ENCODE measurements around the gene DNAJC6. TPM values are rescaled to one million over a fixed set of nuclear protein-coding genes. Genes with fewer than 3 reads are reported as not detected.

DNAJC6 gene
- total RNA-seq, 2 experiments from 2014 or later, result 1.4 TPM

DNA sequence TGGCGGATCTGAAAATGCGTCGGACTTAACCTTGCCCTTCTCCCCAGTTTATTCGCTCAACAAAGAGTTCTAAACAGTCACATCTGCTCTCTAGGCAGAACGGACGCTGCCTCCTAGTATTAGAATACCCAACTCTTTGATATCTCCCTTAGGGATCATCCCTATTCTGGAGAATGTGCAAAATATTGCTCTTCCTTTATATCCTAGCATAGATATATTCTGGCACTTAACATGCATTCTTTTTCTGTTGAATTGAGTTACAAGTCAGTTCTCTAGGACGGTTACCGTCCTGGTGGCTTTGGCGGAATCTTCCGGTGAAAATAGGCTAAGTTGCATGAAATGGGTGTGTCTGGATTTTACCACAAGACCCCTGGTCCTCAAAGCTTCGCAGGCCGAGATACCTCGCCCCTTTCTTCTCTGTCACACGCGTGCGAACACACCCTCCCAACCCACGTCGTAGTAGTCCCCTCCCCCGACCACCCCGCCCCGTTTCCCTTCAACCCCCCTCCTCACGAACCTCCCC is 501 bp upstream of the DNAJC6 start:
- no peak for DNase-seq
- CTCF ChIA-PET, result no interaction called here
- no peaks in the 10 kb centered on the region for H3K9me3 Mint-ChIP-seq (ENCODE audit: insufficient read depth)

DNA sequence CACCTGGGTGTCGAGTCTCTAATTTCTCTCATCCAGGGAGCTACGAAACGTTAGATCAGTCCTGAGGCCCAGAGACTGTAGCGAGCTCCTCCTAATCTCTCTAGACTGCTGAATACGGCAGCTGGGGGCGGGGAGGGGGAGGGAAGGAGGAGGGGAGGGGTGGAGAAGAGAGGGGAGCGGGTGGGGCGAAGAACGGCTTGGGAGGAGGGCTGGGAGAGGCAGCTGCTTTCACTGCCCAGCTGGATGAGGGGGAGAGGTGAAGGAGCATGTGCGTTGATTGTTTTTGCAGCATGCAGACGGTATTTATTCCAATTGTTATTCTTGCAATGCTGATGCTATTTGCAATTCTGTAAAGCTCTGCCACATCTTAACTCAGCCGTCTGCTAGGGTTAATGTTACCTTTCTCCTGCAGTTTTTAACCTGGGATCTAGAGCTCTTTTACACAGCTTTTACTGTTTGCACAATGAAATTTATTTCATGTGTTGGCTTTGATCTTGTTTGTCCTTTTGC is 790 bp downstream of the DNAJC6 start:
- Mint-ChIP-seq H3K27ac (no peak overlapping the region), H3K27me3 (ENCODE audit: low read depth) (peaks cover 36% of the 10 kb centered on the region), H3K4me3 (no peak overlapping the region), H3K9me3 (ENCODE audit: insufficient read depth) (no peaks in the 10 kb centered on the region), H3K4me1 (ENCODE audit: low read depth) (peaks cover 5% of the 10 kb centered on the region), H3K36me3 (ENCODE audit: low read depth) (no peaks in the 10 kb centered on the region)
- DNase-seq, result no peak
- CTCF ChIA-PET, result no interaction called here
- POLR2A ChIA-PET, result no interaction called here
- no peak for ATAC-seq

More for the DNA sequence above, 501 bp upstream of the DNAJC6 start:
- POLR2A ChIA-PET, result interaction anchor here (0.7 kb wide), 1 partner anchor 804 kb away, joined by 3 read pairs; no protein-coding TSS in a partner anchor
- Mint-ChIP-seq H3K36me3 (ENCODE audit: low read depth) (no peaks in the 10 kb centered on the region), H3K4me3 (no peak overlapping the region), H3K27ac (no peak overlapping the region), H3K27me3 (ENCODE audit: low read depth) (peaks cover 37% of the 10 kb centered on the region), H3K4me1 (ENCODE audit: low read depth) (peaks cover 5% of the 10 kb centered on the region)
- no peak for ATAC-seq

DNA sequence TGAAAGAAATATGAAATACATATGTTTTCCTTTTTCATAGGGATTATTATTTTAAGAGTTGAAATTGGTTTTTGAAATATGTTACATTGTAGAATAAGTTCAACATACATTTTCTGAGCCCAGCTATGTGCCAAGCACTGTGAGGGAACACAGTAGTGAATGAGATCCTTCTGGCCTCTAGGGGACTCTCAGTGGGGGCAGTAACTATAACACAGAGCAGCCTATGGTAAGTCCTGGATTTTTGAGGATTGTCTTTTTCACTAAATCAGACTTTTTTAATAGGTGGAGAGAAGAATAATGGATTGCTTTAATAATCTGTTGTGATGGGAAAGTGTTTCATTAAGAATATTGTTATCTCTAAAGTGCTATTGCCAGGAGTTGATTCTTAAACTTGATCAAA is 2.4 kb downstream of the DNAJC6 start:
- no peak for DNase-seq
- H3K36me3 Mint-ChIP-seq (ENCODE audit: low read depth), result no peaks in the 10 kb centered on the region
- H3K27me3 Mint-ChIP-seq (ENCODE audit: low read depth), result peaks cover 32% of the 10 kb centered on the region
- no peaks in the 10 kb centered on the region for H3K9me3 Mint-ChIP-seq (ENCODE audit: insufficient read depth)
- peaks cover 5% of the 10 kb centered on the region for H3K4me1 Mint-ChIP-seq (ENCODE audit: low read depth)
- no peak for ATAC-seq
- ChIA-PET CTCF (no interaction called here), POLR2A (no interaction called here)
- H3K27ac Mint-ChIP-seq, result no peak overlapping the region
- no peak overlapping the region for H3K4me3 Mint-ChIP-seq

GRCh38 chr1:65316233-65316632 is 6.9 kb downstream of the DNAJC6 start:
- no peak for DNase-seq
- no peak overlapping the region for H3K27ac Mint-ChIP-seq
- peaks cover 4% of the 10 kb centered on the region for H3K27me3 Mint-ChIP-seq (ENCODE audit: low read depth)
- no peaks in the 10 kb centered on the region for H3K4me1 Mint-ChIP-seq (ENCODE audit: low read depth)
- no peaks in the 10 kb centered on the region for H3K9me3 Mint-ChIP-seq (ENCODE audit: insufficient read depth)
- POLR2A ChIA-PET, result no interaction called here
- H3K36me3 Mint-ChIP-seq (ENCODE audit: low read depth), result no peaks in the 10 kb centered on the region
- ATAC-seq, result no peak
- CTCF ChIA-PET, result no interaction called here
- H3K4me3 Mint-ChIP-seq, result no peak overlapping the region

GRCh38 chr1:65317866-65318653 is 8.7 kb downstream of the DNAJC6 start:
- DNase-seq (no peak), ATAC-seq (no peak)
- Mint-ChIP-seq H3K27me3 (ENCODE audit: low read depth) (no peaks in the 10 kb centered on the region), H3K36me3 (ENCODE audit: low read depth) (peaks cover under 1% of the 10 kb centered on the region), H3K4me1 (ENCODE audit: low read depth) (peaks cover 1% of the 10 kb centered on the region), H3K9me3 (ENCODE audit: insufficient read depth) (no peaks in the 10 kb centered on the region), H3K4me3 (no peak overlapping the region), H3K27ac (no peak overlapping the region)
- ChIA-PET CTCF (no interaction called here), POLR2A (no interaction called here)

- H3K4me3 Mint-ChIP-seq, result no peak overlapping the region
- H3K4me1 Mint-ChIP-seq (ENCODE audit: low read depth), result peaks cover 6% of the 10 kb centered on the region
- POLR2A ChIA-PET, result no interaction called here
- ATAC-seq (no peak), DNase-seq (no peak)
- H3K9me3 Mint-ChIP-seq (ENCODE audit: insufficient read depth), result no peaks in the 10 kb centered on the region
- H3K36me3 Mint-ChIP-seq (ENCODE audit: low read depth), result peaks cover 5% of the 10 kb centered on the region
- no peak overlapping the region for H3K27ac Mint-ChIP-seq
- CTCF ChIA-PET, result no interaction called here
- H3K27me3 Mint-ChIP-seq (ENCODE audit: low read depth), result no peaks in the 10 kb centered on the region
Measured at GRCh38 chr1:65319141-65319540, 9.8 kb downstream of the DNAJC6 start.

- DNase-seq (no peak), ATAC-seq (no peak)
- no peaks in the 10 kb centered on the region for H3K27me3 Mint-ChIP-seq (ENCODE audit: low read depth)
- no peak overlapping the region for H3K4me3 Mint-ChIP-seq
- no peaks in the 10 kb centered on the region for H3K9me3 Mint-ChIP-seq (ENCODE audit: insufficient read depth)
- CTCF ChIA-PET, result no interaction called here
- no peak overlapping the region for H3K27ac Mint-ChIP-seq
- H3K36me3 Mint-ChIP-seq (ENCODE audit: low read depth), result peaks cover 5% of the 10 kb centered on the region
- peaks cover 6% of the 10 kb centered on the region for H3K4me1 Mint-ChIP-seq (ENCODE audit: low read depth)
- POLR2A ChIA-PET, result no interaction called here
Measured at GRCh38 chr1:65319754-65320153, 10.4 kb downstream of the DNAJC6 start.

- POLR2A ChIA-PET, result no interaction called here
- H3K36me3 Mint-ChIP-seq (ENCODE audit: low read depth), result peaks cover 5% of the 10 kb centered on the region
- CTCF ChIA-PET, result no interaction called here
- H3K4me1 Mint-ChIP-seq (ENCODE audit: low read depth), result peaks cover 6% of the 10 kb centered on the region
- no peaks in the 10 kb centered on the region for H3K9me3 Mint-ChIP-seq (ENCODE audit: insufficient read depth)
- H3K4me3 Mint-ChIP-seq, result no peak overlapping the region
- DNase-seq (no peak), ATAC-seq (no peak)
- no peaks in the 10 kb centered on the region for H3K27me3 Mint-ChIP-seq (ENCODE audit: low read depth)
- no peak overlapping the region for H3K27ac Mint-ChIP-seq
Measured at GRCh38 chr1:65321879-65322278, 12.5 kb downstream of the DNAJC6 start.

GRCh38 chr1:65323246-65323645 is 13.9 kb downstream of the DNAJC6 start:
- H3K4me3 Mint-ChIP-seq, result no peak overlapping the region
- CTCF ChIA-PET, result no interaction called here

GRCh38 chr1:65330021-65330420 is 20.7 kb downstream of the DNAJC6 start:
- no peaks in the 10 kb centered on the region for H3K4me1 Mint-ChIP-seq (ENCODE audit: low read depth)
- H3K4me3 Mint-ChIP-seq, result no peak overlapping the region
- ChIA-PET CTCF (interaction anchor here (1.4 kb wide), 1 partner anchor 129 kb away, joined by 3 read pairs; no protein-coding TSS in a partner anchor), POLR2A (no interaction called here)
- peaks cover 2% of the 10 kb centered on the region for H3K27me3 Mint-ChIP-seq (ENCODE audit: low read depth)
- H3K36me3 Mint-ChIP-seq (ENCODE audit: low read depth), result no peaks in the 10 kb centered on the region
- no peak for ATAC-seq
- no peaks in the 10 kb centered on the region for H3K9me3 Mint-ChIP-seq (ENCODE audit: insufficient read depth)
- no peak overlapping the region for H3K27ac Mint-ChIP-seq
- no peak for DNase-seq

More at GRCh38 chr1:65323246-65323645, 13.9 kb downstream of the DNAJC6 start:
- Mint-ChIP-seq H3K27me3 (ENCODE audit: low read depth) (no peaks in the 10 kb centered on the region), H3K36me3 (ENCODE audit: low read depth) (peaks cover 5% of the 10 kb centered on the region), H3K4me1 (ENCODE audit: low read depth) (peaks cover 6% of the 10 kb centered on the region), H3K9me3 (ENCODE audit: insufficient read depth) (no peaks in the 10 kb centered on the region), H3K27ac (no peak overlapping the region)
- ATAC-seq, result no peak
- POLR2A ChIA-PET, result no interaction called here
- DNase-seq, result no peak

- H3K36me3 Mint-ChIP-seq (ENCODE audit: low read depth), result no peaks in the 10 kb centered on the region
- H3K9me3 Mint-ChIP-seq (ENCODE audit: insufficient read depth), result peaks cover 3% of the 10 kb centered on the region
- H3K4me1 Mint-ChIP-seq (ENCODE audit: low read depth), result no peaks in the 10 kb centered on the region
- ATAC-seq (no peak), DNase-seq (no peak)
- H3K4me3 Mint-ChIP-seq, result no peak overlapping the region
- no peak overlapping the region for H3K27ac Mint-ChIP-seq
- ChIA-PET CTCF (interaction anchor here (1.4 kb wide), 1 partner anchor 129 kb away, joined by 3 read pairs; no protein-coding TSS in a partner anchor), POLR2A (no interaction called here)
- peaks cover 2% of the 10 kb centered on the region for H3K27me3 Mint-ChIP-seq (ENCODE audit: low read depth)
Measured at GRCh38 chr1:65330822-65331221, 21.5 kb downstream of the DNAJC6 start.

GRCh38 chr1:65332821-65333220 is 23.5 kb downstream of the DNAJC6 start:
- ChIA-PET CTCF (no interaction called here), POLR2A (no interaction called here)
- DNase-seq (no peak), ATAC-seq (no peak)
- no peak overlapping the region for H3K4me3 Mint-ChIP-seq
- H3K36me3 Mint-ChIP-seq (ENCODE audit: low read depth), result no peaks in the 10 kb centered on the region
- no peak overlapping the region for H3K27ac Mint-ChIP-seq
- H3K27me3 Mint-ChIP-seq (ENCODE audit: low read depth), result peaks cover 5% of the 10 kb centered on the region
- peaks cover 3% of the 10 kb centered on the region for H3K9me3 Mint-ChIP-seq (ENCODE audit: insufficient read depth)
- H3K4me1 Mint-ChIP-seq (ENCODE audit: low read depth), result no peaks in the 10 kb centered on the region

All from activated CD8-positive, alpha-beta T cell treated with anti-CD3 and anti-CD28 coated beads, Interleukin-2, amount 10 ng/mL, durations not matched to agents 7 days and 5 days (primary cell).